Panc1 (cell line): ENCODE results near the gene DNAAF3. TPM values are rescaled to one million over a fixed set of nuclear protein-coding genes. Genes with fewer than 3 reads are reported as not detected.

ENCODE experiments used
- ATAC-seq: fragments of 200-7000 bp; cut with Tn5 transposase; 2 replicates; pipeline ENCODE4 v1.9.1; 2020; ENCODE audit warnings: mild to moderate bottlenecking, moderate library complexity
- BruUV-seq: library from RNA; stranded (reverse); fragments of 400-500 nt; replicated peaks from 2 replicates; lab custom pipeline; 2021; lab: Mats Ljungman, UMichigan
- CTCF ChIA-PET: fragments of 300-600 bp; sonication (Branson Sonifier 250); formaldehyde crosslinking; loops from one replicate; lab custom pipeline; 2022; ENCODE audit warnings: antibody characterized with exemption; lab: Charles Lee
- POLR2A ChIA-PET: fragments of 300-600 bp; sonication (Branson Sonifier 250); formaldehyde crosslinking; loops from one replicate; lab custom pipeline; 2022; ENCODE audit warnings: antibody characterized with exemption; lab: Charles Lee
- DNase-seq: peaks from one replicate; pipeline ENCODE4 v3.0.0-alpha.2; 2010; ENCODE audit warnings: low read depth, low spot score
- H3K27ac ChIP-seq: 2 replicates; pipeline ENCODE4 v1.5.1; 2011; ENCODE audit warnings: mild to moderate bottlenecking, low read length, inconsistent platforms
- H3K27me3 ChIP-seq: fragments of 200-500 bp; sonication (Bioruptor generic); 2 replicates; pipeline ENCODE4 v1.6.0; 2014; ENCODE audit warnings: low read length, inconsistent platforms; ENCODE audit not compliant: control insufficient read depth, insufficient read depth
- H3K36me3 ChIP-seq: fragments of 200-500 bp; sonication (Bioruptor generic); 2 replicates; pipeline ENCODE4 v1.5.1; 2014; ENCODE audit warnings: inconsistent platforms, mild to moderate bottlenecking, low read length, moderate library complexity; ENCODE audit not compliant: control insufficient read depth, insufficient read depth
- H3K4me1 ChIP-seq: 2 replicates; pipeline ENCODE4 v1.5.1; 2011; ENCODE audit warnings: inconsistent platforms, mild to moderate bottlenecking, low read length, moderate library complexity; ENCODE audit not compliant: control insufficient read depth, insufficient read depth
- H3K4me3 ChIP-seq, 2 experiments: 2 replicates each; pipeline ENCODE4 v1.5.1; 2011 to 2012; ENCODE audit warnings: low read depth in 2 of 2, low read length in 2 of 2, mild to moderate bottlenecking in 2 of 2, inconsistent platforms in 1 of 2, moderate library complexity in 1 of 2
- H3K9me3 ChIP-seq: fragments of 200-500 bp; sonication (Bioruptor generic); 2 replicates; pipeline ENCODE4 v1.5.1; 2014; ENCODE audit warnings: low read depth, mild to moderate bottlenecking, inconsistent platforms, low read length, moderate library complexity; ENCODE audit not compliant: control insufficient read depth, insufficient read depth
- CTCF ChIP-seq: fragments of 450-650 bp; IDR thresholded peaks from 2 replicates; pipeline ENCODE4 v1.5.1; 2017; ENCODE audit warnings: mild to moderate bottlenecking
- POLR2AphosphoS5 ChIP-seq: IDR thresholded peaks from 2 replicates; pipeline ENCODE4 v1.6.1; 2012; ENCODE audit warnings: mild to moderate bottlenecking, low read depth, low read length, moderate library complexity
- REST ChIP-seq, 2 experiments: IDR thresholded peaks; 2 replicates each; pipeline ENCODE4 v1.6.1; 2011 to 2012; ENCODE audit warnings: low read depth in 2 of 2, control low read depth in 1 of 2, low read length in 1 of 2, mild to moderate bottlenecking in 1 of 2, moderate library complexity in 1 of 2; ENCODE audit not compliant: insufficient read depth in 1 of 2
- SIN3A ChIP-seq: IDR thresholded peaks from 2 replicates; pipeline ENCODE4 v1.6.1; 2012; ENCODE audit warnings: low read depth, mild to moderate bottlenecking, low read length, moderate library complexity, borderline replicate concordance; ENCODE audit not compliant: insufficient read depth
- TCF7L2 ChIP-seq: IDR thresholded peaks from 2 replicates; pipeline ENCODE4 v1.6.1; 2011; ENCODE audit warnings: mild to moderate bottlenecking, low read depth, low read length, inconsistent platforms
- in situ Hi-C: cut with HindIII; loops from 2 replicates; pipeline ENCODE4 v1.10.0; 2016; ENCODE audit warnings: low sequenced_read_pairs, low pct_unique_long_range_greater_than_20kb
- intact Hi-C: fragments of 100-400 bp; cut with micrococcal nuclease; formaldehyde crosslinking; loops from one replicate; pipeline ENCODE4 v1.10.0; 2022; ENCODE audit not compliant: unreplicated experiment
- total RNA-seq: library from RNA; stranded (reverse); gene quantifications from one replicate; pipeline ENCODE4 v1.2.1, GENCODE V29; 2021; ENCODE audit not compliant: unreplicated experiment

Gene DNAAF3
- total RNA-seq, 1 experiment from 2014 or later = 12.4 TPM

GRCh38 chr19:55196803-55197202, 30.4 kb upstream of the DNAAF3 start:
- Histone ChIP-seq H3K27me3 (no peaks in the 10 kb centered on the region), H3K4me3 (no peak overlapping the region), H3K36me3 (peaks cover 12% of the 10 kb centered on the region; the same call in 1 of the 2 replicates), H3K9me3 (no peaks in the 10 kb centered on the region), H3K27ac (no peak overlapping the region), H3K4me1 (no peaks in the 10 kb centered on the region)
- TF ChIP-seq REST (IDR thresholded peaks at IDR 0.05; ENCODE audit: insufficient read depth in 1 of 2, low read depth in 2 of 2, low read length in 1 of 2) (no peak), POLR2AphosphoS5 (no peak), CTCF (no peak), TCF7L2 (no peak), SIN3A (no peak)
- BruUV-seq = no TSS peak
- intact Hi-C loops (no loop called here), in situ Hi-C loops (no loop called here)
- ATAC-seq = peak; percentile 76
- ChIA-PET POLR2A (no interaction called here), CTCF (no interaction called here)
- no peak for DNase-seq

- POLR2A ChIA-PET = interaction anchor here (0.6 kb wide), 1 partner anchor 21 kb away, joined by 4 read pairs; no protein-coding TSS in a partner anchor
- TF ChIP-seq POLR2AphosphoS5 (no peak), SIN3A (no peak), TCF7L2 (no peak), CTCF (no peak), REST (IDR thresholded peaks at IDR 0.05; ENCODE audit: insufficient read depth in 1 of 2, low read depth in 2 of 2, low read length in 1 of 2) (no peak)
Measured at GRCh38 chr19:55193481-55193880, 27.1 kb upstream of the DNAAF3 start.

More at GRCh38 chr19:55193481-55193880, 27.1 kb upstream of the DNAAF3 start:
- intact Hi-C loops (no loop called here), in situ Hi-C loops (no loop called here)
- no peak overlapping the region for H3K4me3 ChIP-seq
- BruUV-seq = no TSS peak
- H3K27ac ChIP-seq = no peak overlapping the region
- ATAC-seq (no peak), DNase-seq (no peak)
- no peaks in the 10 kb centered on the region for H3K27me3 ChIP-seq
- CTCF ChIA-PET = interaction anchor here (0.7 kb wide), 1 partner anchor 224 kb away, joined by 3 read pairs; no protein-coding TSS in a partner anchor
- peaks cover 11% of the 10 kb centered on the region; the same call in 1 of the 2 replicates for H3K4me1 ChIP-seq
- peaks cover 5% of the 10 kb centered on the region; the same call in 1 of the 2 replicates for H3K36me3 ChIP-seq
- no peaks in the 10 kb centered on the region for H3K9me3 ChIP-seq
